GM23338 (cell line): Measurements from ENCODE around the gene MEGF11.

Source experiments
- CTCF ChIP-seq, 2 experiments: fragments of 200-600 bp in 1 of 2; sonication (generic) in 1 of 2; conservative IDR thresholded peaks; 2 replicates each; pipeline versions ENCODE4 v1.5.1 to v1.6.1; 2016 to 2017; ENCODE audit warnings: antibody characterized with exemption in 2 of 2, low read depth in 2 of 2, mild to moderate bottlenecking in 2 of 2, moderate library complexity in 1 of 2
- EZH2 ChIP-seq: fragments of 200-600 bp; sonication (generic); IDR thresholded peaks from one replicate; pipeline ENCODE4 v1.8.0; 2017; ENCODE audit warnings: antibody characterized with exemption, mild to moderate bottlenecking, low read depth; ENCODE audit not compliant: unreplicated experiment
- STAT1 ChIP-seq: IDR thresholded peaks from one replicate; pipeline ENCODE4 v1.6.1; 2016; ENCODE audit warnings: antibody characterized with exemption; ENCODE audit not compliant: unreplicated experiment
- ZNF114 ChIP-seq: fragments of 250-450 bp; sonication (Bioruptor Pico); IDR thresholded peaks from 2 replicates; pipeline ENCODE4 v1.5.0; 2020; ENCODE audit warnings: mild to moderate bottlenecking, moderate library complexity
- ZNF331 ChIP-seq: fragments of 250-450 bp; sonication (Bioruptor Pico); IDR thresholded peaks from 2 replicates; pipeline ENCODE4 v1.5.0; 2020; ENCODE audit warnings: low read depth, mild to moderate bottlenecking, moderate library complexity

GRCh38 chr15:66133247-66133885 is 120.2 kb downstream of the MEGF11 start:
- TF ChIP-seq ZNF331 (CRISPR knock-in tag) (no peak), CTCF (conservative IDR thresholded peaks at IDR 0.05; ENCODE audit: low read depth in 2 of 2) (no peak), EZH2 (no peak), ZNF114 (CRISPR knock-in tag) (no peak), STAT1 (no peak)
